Hematopoietic multipotent progenitor cell treated with erythropoietin and hydrocortisone succinate and interleukin-3 and kit ligand, for 6 days (in vitro differentiated cells): ENCODE data around the gene FYCO1.
A peak's percentile ranks its signal among the peaks of the same experiment; 100 is the strongest.

Experiments used
- DNase-seq: peaks from one replicate; pipeline ENCODE4 v3.0.0-alpha.2; 2015

The FYCO1 gene

GRCh38 chr3:45960289-45960688 lies 35.3 kb downstream of the FYCO1 start:
- no peak for DNase-seq

GRCh38 chr3:45959201-45959600 lies 36.4 kb downstream of the FYCO1 start:
- DNase-seq: no peak

GRCh38 chr3:45958321-45958791 lies 37.3 kb downstream of the FYCO1 start:
- no peak for DNase-seq

- DNase-seq: no peak
These were observed 38.0 kb downstream of the FYCO1 start for GRCh38 chr3:45957586-45957985.

GRCh38 chr3:45955706-45956105 lies 39.9 kb downstream of the FYCO1 start:
- no peak for DNase-seq

- DNase-seq: no peak
These were observed 40.5 kb downstream of the FYCO1 start for GRCh38 chr3:45955017-45955647.

- no peak for DNase-seq
These were observed 41.3 kb downstream of the FYCO1 start for GRCh38 chr3:45954306-45954705.

- DNase-seq: no peak
These were observed 42.1 kb downstream of the FYCO1 start for GRCh38 chr3:45953536-45953935.

GRCh38 chr3:45952456-45952855 lies 43.2 kb downstream of the FYCO1 start:
- no peak for DNase-seq

- DNase-seq: no peak
These were observed 43.7 kb downstream of the FYCO1 start for GRCh38 chr3:45951946-45952345.

GRCh38 chr3:45950686-45951600 lies 44.7 kb downstream of the FYCO1 start:
- DNase-seq: no peak

GRCh38 chr3:45950131-45950530 lies 45.5 kb downstream of the FYCO1 start:
- DNase-seq: no peak

- DNase-seq: no peak
These were observed 46.2 kb downstream of the FYCO1 start for GRCh38 chr3:45949432-45949831.

- DNase-seq: no peak
These were observed 46.7 kb downstream of the FYCO1 start for GRCh38 chr3:45948881-45949280.

- no peak for DNase-seq
These were observed 47.3 kb downstream of the FYCO1 start for GRCh38 chr3:45948311-45948781.

- DNase-seq: no peak
These were observed 48.3 kb downstream of the FYCO1 start for GRCh38 chr3:45947361-45947760.

GRCh38 chr3:45946875-45947274 lies 48.7 kb downstream of the FYCO1 start:
- DNase-seq: peak; percentile 77

GRCh38 chr3:45946307-45946706 lies 49.3 kb downstream of the FYCO1 start:
- DNase-seq: no peak

GRCh38 chr3:45944830-45945620 lies 50.6 kb downstream of the FYCO1 start:
- DNase-seq: peak; percentile 20

- no peak for DNase-seq
These were observed 52.3 kb downstream of the FYCO1 start, which contains the start of gene CXCR6 for GRCh38 chr3:45943207-45943846. Gene CXCR6 (plus strand): TSS chr3:45943464. CDS start chr3:45946482, 3,018 bp downstream.

- peak; percentile 75 for DNase-seq
These were observed 53.4 kb downstream of the FYCO1 start for GRCh38 chr3:45942051-45942825.
